HG03095 (cell line): ENCODE results near the gene S100A10.

Source experiments
- ATAC-seq: cut with Tn5 transposase; IDR thresholded peaks from one replicate; pipeline ENCODE4 v1.9.1; 2021; ENCODE audit warnings: moderate library complexity; ENCODE audit not compliant: unreplicated experiment

The S100A10 gene

DNA sequence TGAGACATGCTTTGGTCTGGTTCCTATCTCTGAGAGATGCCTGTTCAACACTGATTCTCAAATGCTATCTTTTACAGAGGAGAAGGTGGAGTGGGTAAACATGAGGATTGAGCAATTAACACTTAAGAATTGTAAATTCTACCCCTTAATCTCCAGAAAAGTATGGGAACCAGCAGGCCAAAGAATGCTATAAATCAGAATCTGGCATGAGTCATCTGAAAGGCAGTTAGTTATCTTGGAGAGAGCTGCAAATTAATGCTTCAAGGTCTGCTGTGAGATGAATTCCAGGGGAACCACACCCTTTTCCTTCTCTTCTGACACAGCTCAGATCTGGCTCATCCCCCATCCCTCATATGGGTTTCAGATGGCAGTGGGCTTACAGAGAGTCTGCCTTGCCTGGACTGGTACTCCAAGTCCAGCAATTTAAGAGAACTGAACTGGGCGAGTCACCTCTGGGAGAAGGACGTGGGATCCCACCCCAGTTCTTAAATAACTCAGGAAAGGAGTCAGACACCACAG is 5.2 kb downstream of the S100A10 start:
- ATAC-seq = no peak

DNA sequence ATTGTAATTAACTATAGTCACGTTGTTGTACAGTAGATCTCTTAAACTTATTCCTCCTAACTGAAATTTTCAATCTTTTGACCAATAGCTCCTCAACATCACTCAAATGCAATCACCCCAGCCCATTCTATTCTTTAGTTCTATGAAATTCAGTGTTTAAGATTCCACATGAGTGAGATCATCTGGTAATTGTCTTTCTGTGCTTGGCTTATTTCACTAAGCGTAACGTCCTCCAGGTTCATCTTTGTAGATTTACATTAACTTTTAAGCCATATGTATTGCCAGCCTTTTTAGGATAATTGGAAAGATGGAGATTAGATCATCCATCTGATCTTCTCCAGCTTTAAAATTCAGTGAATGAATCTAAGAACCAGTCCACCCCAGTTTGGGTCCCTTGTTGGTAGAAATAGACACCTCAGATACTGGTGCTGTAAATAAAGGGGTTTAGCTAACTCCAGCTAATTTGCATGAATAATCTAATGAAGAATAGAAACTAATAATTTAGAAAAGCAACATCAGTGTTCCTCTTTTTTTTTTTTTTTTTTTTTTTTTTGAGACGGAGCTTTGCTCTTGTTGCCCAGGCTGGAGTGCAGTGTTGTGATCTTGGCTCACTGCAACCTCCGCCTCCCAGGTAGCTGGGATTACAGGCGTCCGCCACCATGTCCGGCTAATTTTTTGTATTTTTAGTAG is 7.0 kb downstream of the S100A10 start:
- ATAC-seq = no peak

DNA sequence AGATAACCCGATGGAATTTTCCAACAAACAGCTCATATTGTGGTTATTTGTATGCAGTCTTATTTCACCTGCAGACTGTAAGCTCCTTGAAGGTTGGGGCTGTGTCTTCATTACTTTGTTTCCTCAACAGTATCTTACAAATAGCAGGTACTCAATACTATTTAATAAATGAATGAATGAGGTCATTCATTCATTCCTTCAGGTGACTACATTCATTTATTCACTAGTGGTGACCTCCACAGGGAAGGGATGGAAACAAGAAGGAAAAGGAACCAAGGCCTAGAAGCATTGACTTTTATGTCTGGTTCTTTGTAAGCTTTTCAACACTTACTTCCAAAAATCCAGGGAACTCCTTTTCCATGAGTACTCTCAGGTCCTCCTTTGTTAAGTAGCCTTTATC is 7.9 kb downstream of the S100A10 start:
- no peak for ATAC-seq

DNA sequence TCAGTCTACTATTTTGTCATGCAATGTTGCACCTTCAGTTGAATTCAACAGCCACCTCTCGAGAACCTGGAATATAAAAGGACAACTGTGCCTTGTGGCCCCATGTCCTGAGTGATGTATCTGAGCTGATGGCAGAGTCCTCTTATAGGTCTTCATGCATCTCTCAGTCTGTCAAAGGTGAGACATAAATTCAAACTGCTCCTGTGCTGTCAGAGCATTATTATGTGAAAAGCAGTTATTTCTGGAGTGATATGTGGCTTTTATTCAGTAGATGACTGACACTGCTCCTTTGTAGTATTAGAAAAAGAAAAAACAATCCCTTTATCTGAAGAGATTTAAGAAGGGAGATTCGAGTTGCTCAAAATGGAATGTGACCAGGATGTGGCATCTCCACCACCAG is 8.4 kb downstream of the S100A10 start:
- no peak for ATAC-seq

DNA sequence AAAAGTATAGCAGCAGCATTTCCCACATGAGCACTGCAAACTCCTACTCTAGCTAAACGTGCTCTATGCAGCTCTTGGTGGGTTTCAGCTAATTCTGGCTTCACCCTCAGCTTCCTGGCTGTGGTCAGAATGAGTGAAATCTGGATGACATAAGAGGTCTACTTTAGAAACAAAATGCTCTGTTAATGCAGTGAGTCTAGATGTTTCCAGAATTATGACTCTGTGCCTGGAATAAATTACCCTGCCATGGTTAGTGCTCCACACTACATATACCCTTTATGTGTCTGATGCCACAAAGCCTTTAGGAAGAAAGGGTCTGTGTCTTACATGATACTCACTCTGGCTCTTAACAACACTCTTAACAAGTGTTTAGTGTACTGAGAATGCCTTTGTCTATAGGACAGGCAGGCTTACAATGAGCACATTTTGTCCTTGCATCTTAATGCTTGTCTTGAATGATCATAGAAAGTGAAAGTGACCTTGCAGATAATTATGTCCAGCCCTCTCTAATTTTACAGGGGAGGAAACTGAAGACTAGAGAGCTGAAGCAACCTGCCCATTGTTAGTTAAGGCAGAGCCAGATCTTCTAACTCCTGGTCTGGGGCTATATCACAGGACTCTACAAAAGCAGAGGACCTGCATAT is 9.2 kb downstream of the S100A10 start:
- peak; percentile 83 for ATAC-seq

DNA sequence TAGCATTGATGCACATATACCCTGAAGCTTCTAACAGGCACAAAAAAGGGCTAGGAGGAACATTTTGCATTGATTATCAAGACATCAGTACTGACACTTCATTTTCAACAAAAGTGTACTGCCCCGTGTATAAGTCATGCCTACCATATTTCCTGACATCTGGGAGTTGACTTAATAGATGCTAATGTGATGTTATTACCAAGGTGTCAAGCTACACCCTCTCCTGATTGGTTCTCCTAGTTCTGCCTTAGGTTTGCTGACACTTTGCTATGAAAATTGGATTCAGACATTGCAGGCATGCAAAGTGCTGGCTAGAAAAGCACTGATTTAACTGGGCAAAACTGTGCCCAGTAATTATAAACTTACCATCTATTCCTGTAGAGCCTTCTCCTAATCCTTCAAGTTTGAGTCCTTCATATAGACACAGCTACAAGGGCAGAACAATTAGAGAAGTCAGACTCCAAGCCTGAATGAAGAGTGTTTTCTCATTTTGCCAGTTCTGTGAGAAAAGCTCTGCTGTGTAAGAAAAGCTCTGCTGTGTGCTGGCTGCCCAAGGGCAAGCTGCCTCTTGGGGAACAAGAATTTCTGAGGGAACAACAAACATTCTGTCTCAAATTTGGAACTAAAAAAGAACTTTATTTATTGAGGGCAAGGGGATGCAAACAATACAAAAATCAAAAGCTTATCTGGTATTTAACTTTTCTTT is 11.2 kb downstream of the S100A10 start:
- ATAC-seq = no peak

DNA sequence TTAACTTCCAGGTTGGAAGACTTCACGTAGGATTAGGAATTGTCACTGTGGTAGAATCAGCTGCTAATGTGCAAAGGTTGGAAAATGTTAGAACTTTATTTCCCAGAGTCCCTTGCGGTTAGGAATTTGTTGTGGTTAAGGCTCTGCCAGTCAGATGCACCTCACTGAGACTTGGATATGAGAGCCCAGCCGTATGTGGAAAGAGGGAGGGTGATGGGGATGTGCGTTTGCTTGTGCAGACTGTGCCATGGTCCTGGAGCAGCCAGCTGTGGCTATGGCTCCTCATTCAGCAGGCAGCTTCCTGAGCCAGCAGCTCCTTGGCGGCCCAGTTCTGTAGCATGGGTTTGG is 12.5 kb downstream of the S100A10 start:
- ATAC-seq = no peak

DNA sequence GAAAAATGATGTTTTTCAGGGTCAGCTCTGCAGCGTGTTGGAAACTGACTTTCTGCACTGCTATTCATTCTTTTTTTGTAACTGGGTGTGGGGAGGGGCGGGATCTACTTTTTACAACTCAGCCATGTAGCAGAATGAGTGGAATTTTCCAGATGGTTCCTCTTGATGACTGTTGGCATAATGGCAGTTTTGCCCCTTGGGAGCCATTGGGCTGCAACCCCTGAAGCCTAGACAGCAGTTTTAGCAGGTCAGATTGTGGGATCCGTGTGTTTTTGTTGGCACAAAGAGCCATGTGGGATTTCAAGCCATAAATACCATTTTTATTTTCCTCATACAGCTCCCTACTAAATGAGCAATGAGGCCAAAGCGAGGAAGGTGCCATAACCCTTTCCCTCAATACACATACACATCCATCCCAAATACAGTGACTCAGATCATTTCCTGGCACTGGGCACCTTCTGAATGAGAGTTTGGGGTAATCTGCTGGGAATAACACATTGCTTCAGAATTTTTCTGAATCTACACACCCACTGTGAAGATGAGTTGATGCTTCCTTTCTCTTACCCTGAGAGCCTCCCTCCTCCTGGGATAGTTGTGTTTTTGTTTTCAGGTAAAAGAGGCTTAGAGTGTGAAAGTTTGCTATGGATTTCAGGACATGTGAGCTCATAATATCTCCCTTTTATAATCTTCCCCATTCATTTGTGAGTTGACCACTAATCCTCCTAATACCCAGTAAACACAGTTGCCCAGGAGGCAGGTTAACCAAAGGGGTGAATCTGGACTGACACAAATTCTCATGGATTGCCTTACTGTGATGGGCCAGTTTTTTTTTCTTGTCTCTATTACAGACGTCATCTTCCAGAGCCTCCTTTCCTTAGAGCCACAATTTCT is 13.1 kb downstream of the S100A10 start:
- ATAC-seq = no peak

DNA sequence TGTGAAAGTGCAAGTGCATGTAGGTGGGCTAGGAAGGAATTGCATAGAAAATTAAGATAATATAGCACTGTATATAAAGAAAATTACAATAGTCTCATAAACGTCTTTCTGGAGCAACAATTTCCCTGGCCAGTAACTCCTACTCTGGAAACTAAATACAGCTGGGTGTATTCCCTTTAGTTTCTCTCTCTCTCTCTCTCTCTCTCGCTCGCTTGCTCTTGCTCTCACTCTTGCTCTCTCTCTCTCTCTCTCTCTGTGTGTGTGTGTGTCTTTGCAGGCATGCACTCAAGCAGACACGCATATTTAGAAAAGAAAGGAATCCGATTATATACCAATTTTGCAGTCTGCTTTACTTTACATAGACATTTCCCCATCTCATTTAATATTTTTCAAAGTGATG is 14.7 kb downstream of the S100A10 start:
- ATAC-seq = no peak

DNA sequence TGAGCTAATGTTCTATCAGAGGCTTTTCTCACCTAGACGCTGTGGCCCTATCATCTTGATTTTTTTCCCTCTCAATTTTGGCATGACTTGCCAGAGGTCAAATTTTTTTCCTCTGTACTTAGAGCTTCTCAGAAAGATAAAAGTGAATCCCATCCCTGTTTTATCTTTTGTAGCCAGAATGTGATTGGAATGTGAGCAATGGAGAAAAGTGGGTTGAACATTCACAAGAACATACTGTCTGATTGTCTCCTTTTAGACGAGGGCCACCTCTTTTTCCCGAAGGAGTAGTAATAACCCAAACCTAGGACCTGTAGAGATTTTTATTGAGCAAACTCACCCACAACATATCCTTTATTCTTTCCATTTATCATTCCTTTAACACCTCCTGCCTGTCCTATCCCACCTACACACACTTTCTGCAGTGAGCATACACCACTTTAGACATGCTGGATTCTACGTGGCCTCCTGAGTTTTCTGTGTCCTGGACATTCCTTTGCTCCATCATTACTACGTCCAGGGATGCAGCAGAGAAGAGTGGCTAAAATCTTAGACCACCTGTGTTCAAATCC is 15.9 kb downstream of the S100A10 start:
- ATAC-seq = no peak

DNA sequence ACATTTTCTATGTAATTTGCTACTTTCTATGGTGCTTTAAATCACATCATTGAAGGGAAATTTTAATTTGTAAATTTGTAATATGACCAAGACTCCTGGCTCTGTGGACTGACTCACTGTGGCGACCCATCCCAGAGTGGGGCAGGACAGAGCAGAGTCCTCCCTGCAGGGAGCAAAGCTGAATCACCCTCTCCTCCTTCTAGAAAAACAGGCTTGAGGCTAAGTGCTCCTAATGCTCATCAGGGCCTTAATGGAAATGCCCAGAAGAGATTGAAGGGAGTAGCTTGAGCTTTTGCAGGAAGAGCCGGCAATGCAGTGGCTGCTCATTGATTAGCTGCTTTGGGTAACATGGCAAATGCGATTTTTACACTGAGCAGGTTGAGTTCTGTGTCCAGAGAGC is 16.8 kb downstream of the S100A10 start:
- ATAC-seq = no peak

DNA sequence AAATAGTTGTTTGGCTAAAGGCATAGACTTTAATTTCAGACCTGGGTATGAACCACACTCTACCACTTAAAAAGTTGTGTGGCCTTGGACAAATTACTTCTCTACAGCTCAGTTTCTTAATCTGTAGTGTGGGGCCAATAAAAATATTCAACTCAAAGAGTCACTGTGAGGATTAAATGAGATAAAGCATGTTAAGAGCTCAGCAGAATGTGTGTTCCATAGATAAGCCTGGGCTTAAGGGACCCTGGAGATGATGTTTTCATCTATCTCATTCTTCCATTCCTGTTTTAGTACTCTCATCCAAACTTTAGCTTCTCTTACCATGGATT is 17.7 kb downstream of the S100A10 start:
- ATAC-seq = no peak

DNA sequence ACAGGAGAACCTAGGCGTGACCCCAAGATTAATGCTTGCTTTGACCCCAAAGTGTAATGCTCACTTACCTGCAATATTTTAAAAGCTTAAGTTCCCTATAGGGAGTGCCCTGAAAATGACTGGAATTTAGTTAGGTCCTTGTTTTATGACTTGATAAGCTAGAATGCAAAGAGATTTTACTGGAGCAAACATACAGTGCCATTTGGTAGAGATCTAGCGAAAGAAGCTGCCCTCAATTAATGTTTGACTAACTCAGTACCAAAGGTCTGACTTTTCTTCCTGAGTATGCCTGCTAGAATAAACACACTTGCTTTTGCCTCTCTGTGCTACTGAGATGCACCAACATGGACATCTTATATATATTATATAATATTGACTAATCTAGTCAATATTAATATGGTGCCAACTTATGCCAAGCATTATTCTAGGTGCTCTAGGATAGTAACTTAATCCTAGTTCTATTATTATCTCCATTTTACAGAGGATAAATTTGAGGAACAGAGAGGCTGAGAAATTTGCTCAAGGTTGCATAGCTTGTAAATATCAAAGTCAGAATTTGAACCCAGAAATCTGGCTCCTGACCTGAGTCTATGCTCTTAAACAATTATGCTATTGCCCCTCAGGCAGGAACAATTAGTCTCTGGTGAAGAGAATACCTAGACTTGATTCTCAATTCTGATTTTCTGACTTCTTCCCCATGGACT is 18.2 kb downstream of the S100A10 start:
- ATAC-seq = no peak

DNA sequence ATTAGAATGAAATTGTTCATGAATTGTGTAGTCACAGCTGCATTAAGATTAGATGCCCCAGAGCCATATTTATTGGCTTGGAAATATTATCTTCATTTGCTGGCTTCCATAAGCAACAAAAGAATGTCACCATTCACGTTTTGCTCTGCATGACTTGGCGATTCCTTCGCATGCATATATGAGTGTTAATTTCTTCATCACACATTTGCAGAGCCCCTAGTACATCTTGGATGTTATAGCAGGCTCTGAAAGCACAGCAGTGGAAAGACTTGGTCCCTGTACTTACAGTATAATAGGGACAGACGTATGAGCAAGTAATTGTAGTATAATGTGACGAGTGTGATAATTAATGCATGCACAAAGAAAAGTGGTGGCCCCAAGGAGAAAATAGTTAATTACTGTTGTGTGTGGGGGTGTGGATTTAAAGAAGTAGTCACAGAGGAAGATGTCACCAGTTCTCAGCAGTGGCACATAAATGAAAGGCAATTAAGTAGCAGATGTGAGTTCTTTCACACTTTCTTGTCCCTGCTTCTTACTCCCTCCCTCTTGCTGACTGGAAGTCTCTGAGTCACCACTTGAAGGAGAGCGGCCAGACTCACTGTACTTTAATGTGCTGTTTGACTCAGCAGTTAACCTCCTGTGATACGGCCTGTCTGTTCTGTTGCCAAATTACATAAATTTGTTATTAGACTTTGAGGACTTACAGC is 21.0 kb downstream of the S100A10 start:
- no peak for ATAC-seq

DNA sequence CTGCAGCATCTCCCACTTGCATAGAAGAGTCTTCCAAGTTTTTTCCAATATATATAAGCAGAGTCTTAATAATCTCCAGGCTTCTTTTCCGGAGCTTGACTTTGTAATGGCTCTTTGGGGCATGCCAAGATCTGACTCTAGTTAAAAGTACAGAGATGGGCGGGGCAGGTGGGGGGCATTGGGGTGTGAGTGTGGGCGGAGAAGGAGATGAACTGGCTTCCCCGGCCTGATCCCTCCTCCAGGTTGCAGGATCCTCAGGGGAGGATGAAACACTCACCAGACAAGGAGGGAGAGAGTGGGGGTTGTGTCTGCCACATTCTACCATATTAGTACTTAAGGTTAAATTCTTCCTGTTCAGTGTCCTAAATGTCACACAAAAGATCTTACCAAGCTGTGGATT is 23.0 kb downstream of the S100A10 start:
- ATAC-seq = no peak

DNA sequence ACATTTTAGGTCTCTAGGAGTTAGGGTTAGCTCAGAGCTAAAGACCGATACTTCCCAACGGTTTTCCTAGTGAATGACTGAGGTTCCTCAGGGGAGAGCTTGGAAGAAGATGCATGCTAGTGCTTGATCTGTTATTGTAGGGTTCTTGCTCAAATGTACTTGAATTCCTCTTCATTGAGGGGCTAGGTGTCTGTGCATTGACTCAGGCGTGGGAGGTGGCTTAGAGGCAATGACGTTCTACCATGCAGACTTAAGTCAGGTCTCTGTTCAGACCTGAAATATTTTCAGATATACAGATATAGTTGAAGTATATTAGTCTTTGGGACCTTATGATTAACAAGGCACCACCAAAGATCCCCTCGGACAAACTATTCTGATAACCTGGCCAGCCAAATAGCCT is 23.5 kb downstream of the S100A10 start:
- no peak for ATAC-seq

DNA sequence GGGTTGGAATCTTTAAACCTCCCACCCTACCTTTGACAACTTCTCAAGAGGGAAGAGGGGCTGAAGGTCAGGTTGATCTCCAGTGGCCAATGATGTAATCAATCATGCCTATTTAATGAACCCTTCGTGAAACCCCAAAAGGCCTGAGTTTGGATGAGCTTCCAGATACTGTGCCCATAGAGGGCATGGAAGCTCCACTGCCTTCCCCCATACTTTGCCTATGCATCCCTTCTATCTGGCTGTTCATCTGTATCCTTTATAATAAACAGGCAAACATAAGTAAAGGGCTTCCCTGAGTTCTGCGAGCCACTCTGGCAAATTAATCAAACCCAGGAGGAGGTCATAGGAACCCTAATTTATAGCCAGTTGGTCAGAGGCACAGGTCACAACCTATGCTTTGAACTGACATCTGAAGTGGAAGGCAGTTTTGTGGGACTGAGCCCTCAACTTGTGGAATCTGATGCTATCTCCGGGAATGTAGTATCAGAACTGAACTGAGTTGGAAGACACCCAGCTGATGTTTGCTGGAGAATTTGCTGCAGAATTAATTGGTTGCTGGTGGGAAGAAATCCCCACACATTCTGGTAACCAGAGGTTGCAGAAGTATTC is 24.8 kb downstream of the S100A10 start:
- no peak for ATAC-seq

DNA sequence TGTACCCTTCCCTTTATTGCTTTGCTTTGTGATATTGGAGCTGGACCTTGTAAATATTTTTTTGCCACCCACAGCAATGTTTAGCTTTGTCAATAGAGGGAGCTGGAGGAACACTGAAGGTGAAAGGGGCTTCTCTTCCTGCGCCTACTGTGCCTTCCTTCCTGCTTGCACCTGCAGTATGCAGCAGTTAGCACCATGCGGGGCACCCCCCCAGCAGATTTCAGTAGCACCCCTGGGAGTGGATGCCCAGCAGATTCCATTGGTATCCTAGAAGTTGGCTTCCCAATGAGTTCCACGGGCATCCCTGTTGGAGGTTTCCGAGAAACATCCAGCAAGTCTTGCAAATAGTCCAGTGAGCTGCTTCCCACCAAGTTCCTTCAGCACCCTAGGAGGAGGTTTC is 25.6 kb downstream of the S100A10 start:
- no peak for ATAC-seq

DNA sequence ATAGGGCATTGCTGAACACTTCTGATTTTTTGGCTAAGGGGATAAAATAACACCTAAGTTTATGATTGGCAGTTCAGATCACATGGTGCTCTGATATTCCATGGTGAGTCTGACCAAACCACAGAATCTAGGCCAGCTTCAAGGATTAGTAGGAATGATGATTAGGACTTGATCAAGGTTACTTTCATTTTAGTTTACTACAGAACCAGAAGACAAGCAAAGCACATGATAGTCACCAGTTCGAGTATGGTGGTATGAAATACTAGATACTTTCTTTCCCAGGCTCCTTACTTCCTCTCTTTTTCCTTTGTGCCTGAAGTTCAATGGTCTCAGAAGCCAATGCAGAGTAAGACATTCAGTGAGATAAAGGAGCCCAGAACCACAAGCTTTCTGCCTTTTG is 26.6 kb downstream of the S100A10 start:
- no peak for ATAC-seq
